ENCODE measurements around the gene POR.

The POR gene

DNA sequence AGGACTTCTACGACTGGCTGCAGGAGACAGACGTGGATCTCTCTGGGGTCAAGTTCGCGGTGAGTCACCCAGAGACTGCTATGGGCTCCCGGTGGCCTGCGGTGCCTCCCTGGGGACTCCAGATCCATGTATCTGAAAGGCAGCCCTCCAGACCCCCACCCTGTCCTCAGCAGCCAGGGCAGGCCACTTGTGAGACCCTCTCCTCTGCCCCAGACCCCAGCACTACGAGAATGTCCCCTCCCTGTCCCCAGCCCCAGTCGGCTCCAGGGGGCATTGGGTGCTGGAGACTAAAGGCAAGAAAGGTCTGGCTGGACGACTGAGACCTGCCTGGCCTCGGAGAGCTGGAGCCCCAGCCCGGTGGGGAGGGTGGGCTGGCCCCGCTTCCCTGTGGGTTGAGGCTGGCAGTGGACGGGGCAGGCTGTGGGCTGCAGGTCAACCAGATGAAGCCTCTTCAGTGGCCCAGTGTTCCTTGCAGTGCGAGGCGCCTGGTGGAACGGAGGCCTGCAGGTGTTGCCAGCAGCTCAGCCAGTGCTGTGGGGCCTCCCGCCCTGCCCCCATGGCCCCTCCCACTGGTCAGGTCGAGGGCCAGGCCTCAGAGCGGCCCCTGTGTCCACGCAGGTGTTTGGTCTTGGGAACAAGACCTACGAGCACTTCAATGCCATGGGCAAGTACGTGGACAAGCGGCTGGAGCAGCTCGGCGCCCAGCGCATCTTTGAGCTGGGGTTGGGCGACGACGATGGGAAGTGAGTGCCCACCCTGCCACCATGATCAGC lies 65.7 kb downstream of the POR start:
- DNase-seq = no peak

DNA sequence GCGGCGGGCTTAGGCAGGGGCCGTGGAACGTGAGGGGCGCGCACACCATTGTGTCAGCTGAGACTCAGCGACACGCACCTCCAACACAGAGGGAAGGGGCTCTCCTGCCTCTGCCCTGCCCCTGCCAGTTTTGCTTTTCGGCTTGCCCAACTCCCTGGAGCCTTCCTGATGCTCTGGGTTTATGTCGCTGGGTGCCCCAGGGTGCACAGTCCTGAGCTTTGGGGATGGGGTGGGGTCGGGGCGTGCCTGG lies 66.2 kb downstream of the POR start:
- no peak for DNase-seq

DNA sequence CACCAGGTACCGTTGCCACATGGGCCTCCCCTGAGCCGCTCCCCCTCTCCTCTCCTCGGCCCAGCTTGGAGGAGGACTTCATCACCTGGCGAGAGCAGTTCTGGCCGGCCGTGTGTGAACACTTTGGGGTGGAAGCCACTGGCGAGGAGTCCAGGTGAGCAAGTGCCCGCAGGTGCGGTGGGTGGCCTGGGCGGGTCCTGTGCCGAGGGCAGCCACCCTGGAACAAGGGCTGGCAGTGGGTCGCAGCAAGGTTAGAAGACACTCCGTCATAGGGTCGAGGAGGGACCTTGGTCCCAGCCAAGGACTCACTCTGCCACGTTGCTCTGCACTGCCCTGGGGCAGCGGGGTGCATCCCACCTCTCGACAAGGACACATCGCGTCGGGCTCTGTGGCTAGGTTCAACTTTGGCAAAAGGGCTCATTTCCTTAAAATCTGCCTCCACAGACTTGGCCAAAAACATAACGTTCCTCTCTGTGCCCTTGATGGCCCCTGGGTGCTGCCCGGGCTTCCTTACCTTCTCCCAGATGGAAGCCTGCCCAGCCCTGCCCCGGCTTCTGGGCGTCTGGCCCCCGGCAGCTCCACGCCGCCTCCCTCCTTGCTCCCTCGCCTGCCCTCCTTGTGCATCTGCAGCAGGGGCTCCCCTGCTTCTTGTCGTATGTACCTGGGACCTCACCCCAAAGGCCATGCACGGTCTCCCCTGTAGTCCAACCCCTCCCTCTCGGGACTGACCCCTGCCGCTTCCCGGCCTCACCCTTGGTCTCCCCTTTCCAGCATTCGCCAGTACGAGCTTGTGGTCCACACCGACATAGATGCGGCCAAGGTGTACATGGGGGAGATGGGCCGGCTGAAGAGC lies 66.7 kb downstream of the POR start:
- no peak for DNase-seq

DNA sequence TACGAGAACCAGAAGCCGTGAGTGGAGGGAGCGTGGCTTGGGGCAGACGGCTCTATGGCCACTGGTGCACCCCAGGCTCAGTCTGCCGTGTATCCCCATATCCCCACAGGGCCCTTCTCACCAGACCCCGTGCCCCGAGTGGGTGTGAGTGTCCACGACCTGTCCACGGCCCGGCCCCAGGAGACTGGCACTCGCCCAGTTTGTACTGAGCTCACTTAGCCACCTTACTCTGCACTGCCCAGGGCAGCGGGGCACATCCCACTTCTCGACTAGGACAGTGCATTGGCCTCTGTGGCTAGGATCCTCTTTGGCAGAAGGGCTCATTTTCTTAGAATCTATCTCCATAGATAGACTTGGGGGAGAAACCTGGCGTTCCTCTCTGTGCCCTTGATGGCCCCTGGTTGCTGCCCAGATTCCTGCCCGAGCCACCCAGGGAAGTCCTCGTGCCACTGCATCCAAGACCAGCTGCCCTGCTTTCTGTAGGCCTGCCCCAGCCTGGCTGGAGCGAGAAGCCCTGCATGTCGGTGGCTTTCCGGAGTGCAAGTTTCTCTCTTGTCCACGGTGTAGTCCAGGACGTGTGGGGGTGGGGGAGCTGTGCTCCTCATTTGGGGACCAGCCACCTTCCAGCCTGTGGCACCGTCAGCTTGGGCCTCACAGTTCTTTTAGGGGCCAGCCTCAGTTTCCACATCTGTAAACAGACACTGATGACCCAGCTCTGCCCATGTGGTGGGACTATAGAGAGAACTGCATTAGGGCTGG lies 67.5 kb downstream of the POR start:
- no peak for DNase-seq

DNA sequence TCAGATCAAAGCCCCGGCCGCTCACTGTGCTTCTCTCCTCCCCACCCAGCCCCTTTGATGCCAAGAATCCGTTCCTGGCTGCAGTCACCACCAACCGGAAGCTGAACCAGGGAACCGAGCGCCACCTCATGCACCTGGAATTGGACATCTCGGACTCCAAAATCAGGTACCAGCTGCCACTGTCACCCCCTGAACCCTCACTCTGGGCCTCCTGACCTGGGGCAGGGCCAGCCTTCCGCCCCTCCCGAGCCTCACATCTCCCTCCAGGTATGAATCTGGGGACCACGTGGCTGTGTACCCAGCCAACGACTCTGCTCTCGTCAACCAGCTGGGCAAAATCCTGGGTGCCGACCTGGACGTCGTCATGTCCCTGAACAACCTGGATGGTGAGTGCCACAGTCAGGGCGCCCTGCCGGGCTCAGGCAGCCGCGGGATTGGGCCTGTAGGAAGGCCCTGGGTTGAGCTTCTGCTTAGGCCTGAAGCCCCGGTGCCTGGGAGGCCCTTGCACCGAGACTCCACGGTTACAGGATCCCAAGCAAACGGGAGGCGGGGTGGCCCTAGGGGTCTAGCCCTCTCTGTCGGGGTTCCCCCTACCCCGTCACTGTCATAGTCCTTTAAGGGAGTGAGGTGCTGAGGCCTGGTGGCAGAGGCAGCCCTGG lies 68.6 kb downstream of the POR start:
- DNase-seq = no peak

DNA sequence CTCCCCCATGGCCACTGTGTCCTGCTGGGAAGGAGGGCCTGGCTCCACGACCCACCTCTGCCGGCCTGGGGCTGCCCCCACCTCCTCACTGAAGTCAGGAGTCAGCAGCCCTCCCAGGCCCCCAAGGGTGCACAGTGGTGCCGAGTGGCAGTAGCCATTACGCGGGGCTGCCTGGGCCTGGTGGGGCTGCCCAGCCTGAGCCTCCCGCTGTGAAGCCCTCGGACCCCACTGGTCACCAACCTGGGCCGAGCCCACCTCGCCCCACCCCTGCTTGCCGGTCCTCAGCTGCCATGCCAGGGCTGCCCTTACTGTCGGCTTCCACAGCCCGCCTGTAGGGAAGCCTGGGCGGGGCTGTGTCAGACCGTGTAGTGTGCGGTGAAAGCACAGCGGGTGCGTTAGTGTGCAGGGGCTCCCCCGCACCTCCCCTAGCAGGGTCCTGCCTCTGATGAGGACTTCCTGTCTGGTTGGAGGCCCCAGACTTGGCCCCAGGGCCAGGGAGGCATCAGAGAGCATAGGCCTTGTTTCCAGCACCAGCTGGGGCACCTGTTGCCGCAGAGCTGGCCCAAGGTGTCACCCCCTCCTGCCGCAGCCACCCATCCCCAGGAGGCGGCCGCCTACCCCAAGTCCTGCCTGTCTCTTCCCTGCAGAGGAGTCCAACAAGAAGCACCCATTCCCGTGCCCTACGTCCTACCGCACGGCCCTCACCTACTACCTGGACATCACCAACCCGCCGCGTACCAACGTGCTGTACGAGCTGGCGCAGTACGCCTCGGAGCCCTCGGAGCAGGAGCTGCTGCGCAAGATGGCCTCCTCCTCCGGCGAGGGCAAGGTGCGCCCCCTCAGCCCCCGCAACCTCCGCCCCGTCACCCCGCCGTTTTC lies 69.4 kb downstream of the POR start:
- DNase-seq = no peak

DNA sequence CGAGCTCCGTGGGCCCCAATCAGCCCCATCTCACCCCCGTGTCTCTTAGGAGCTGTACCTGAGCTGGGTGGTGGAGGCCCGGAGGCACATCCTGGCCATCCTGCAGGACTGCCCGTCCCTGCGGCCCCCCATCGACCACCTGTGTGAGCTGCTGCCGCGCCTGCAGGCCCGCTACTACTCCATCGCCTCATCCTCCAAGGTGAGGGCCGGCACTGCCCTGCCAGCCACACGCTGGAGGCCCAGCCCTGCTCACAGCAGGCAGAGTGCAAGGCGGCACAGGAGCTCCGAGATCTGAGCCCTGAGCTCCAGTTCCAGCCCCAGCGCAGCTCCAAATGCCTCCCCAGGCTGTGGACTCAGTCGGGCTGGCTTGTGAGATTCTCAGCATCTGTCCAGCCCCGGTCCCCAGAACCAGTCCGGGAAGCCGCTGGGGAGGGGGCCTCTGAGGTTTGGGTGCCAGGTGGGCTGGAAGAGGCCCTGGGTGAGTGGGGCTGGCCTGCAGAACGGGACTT lies 70.1 kb downstream of the POR start:
- DNase-seq = no peak

DNA sequence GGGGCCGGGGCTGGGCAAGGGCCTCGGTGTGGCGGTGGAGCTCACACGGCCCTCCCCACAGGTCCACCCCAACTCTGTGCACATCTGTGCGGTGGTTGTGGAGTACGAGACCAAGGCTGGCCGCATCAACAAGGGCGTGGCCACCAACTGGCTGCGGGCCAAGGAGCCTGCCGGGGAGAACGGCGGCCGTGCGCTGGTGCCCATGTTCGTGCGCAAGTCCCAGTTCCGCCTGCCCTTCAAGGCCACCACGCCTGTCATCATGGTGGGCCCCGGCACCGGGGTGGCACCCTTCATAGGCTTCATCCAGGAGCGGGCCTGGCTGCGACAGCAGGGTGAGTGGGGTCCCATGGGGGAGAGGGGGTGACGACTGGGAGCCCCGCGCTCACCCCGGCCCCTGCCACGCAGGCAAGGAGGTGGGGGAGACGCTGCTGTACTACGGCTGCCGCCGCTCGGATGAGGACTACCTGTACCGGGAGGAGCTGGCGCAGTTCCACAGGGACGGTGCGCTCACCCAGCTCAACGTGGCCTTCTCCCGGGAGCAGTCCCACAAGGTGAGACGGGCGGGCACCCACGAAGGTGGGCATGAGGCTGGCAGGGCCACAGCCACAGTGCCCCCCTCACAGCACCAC lies 70.7 kb downstream of the POR start:
- no peak for DNase-seq

DNA sequence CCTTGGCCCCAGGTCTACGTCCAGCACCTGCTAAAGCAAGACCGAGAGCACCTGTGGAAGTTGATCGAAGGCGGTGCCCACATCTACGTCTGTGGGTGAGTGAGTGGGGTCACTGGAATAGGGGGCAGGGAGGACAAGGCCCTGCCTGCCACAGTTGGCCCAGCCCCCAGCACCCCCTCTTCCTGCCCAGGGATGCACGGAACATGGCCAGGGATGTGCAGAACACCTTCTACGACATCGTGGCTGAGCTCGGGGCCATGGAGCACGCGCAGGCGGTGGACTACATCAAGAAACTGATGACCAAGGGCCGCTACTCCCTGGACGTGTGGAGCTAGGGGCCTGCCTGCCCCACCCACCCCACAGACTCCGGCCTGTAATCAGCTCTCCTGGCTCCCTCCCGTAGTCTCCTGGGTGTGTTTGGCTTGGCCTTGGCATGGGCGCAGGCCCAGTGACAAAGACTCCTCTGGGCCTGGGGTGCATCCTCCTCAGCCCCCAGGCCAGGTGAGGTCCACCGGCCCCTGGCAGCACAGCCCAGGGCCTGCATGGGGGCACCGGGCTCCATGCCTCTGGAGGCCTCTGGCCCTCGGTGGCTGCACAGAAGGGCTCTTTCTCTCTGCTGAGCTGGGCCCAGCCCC lies 71.3 kb downstream of the POR start:
- no peak for DNase-seq

DNA sequence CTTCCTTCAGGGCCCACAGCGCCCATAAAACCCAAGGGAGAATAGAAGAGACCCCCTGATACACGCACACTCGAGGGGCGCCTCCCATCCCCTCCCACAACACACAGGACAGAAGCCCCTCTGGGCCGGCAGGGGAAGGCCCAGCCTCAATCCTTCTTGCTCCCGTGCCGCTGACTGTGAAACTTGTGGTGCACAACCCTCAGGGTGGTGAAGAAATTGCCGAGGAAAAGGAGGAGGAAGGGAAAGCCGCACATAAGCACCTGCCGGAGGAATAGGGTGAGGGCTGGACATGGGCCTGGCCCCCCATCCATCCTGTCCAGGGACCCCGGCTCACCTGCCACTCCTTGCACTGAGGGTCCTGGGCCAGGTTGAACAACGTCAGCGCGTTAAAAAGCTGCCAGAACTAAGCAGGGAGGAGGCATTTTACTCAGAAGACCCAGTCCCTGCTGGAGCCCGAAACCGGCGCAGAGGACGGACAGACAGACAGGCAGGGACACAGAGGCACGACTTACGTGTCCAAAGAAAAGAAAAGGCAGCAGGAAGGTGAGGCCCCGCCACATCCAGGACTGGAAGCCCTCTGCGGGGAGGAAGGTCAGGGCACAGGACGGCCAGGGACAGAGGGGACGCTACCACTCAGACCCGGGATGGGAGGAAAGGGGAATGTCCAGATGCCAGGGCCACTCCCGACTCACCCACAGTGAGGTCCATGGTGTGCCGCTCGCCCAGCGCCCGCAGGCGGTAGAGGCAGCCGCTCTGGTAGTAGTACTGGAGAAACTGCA lies 72.3 kb downstream of the POR start:
- DNase-seq = no peak

DNA sequence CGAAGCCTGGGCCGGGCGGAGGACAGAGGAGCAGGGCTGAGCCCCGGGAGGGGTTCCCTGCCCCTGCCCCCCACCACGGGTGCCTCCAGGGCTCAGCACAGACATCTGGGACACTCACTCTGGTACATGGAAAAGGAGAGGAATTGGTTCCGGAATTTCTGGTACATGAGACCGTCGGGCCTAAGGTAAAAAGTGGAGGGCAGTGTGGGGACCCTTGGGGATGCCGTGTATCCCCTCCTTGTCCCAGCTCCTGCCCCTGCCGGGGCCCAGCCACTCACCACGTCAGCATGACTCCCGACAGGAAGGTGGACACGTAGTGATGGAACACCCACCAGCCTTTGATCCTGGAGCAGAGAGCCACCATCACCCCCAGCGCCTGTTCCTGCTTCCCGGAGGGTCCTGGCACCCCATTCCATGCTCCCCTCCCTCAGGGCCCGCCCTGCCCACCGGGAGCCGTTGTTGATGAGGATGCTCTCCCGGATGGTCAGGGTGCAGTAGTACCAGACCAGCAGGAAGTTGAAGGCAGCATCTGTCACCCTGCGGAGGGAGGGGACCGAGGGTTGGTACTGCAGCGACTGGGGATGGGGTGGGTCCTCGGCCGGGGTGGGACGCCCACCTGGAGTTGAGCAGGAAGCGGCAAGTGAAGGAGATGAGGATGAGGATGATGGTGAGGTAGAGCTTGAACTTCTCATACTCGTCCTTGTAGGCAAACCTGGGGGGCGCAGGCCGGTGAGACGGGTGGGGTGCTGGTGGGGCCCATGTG lies 73.0 kb downstream of the POR start:
- no peak for DNase-seq

DNA sequence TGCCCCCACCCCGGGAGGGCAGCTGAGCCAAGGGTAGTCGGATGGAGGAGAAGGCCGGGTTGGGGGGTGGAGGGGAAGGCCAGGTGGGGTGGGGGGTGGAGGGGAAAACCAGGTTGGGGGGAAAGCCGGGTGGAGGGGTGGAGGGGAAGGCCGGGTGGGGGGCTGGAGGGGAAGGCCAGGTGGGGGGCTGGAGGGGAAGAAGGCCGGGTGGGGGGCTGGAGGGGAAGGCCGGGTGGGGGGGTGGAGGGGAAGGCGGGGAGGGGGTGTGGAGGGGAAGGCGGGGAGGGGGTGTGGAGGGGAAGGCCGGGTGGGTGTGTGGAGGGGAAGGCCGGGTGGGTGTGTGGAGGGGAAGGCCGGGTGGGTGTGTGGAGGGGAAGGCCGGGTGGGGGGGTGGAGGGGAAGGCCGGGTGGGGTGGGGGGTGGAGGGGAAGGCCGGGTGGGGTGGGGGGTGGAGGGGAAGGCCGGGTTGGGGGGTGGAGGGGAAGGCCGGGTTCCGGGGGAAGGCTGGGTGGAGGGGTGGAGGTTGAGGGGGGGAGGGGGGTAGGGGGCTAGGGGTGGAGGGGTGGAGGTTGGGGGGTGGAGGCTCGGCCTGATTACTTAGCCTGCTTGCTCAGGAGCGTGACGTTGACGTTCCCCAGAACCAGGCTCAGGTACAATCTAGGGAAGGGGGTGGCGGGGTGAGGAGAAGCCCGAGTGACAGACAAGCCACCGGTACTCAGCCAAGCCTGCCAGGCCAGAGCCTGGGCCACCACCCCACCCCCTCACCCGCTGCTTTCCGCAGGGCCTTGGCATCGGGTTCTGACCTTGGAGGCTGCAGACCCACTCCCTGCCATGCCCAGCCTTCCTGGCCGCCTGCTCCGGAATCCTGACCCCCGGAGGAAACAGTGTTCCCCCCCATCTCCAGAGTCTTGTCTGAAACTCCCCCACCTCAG lies 73.9 kb downstream of the POR start:
- no peak for DNase-seq

DNA sequence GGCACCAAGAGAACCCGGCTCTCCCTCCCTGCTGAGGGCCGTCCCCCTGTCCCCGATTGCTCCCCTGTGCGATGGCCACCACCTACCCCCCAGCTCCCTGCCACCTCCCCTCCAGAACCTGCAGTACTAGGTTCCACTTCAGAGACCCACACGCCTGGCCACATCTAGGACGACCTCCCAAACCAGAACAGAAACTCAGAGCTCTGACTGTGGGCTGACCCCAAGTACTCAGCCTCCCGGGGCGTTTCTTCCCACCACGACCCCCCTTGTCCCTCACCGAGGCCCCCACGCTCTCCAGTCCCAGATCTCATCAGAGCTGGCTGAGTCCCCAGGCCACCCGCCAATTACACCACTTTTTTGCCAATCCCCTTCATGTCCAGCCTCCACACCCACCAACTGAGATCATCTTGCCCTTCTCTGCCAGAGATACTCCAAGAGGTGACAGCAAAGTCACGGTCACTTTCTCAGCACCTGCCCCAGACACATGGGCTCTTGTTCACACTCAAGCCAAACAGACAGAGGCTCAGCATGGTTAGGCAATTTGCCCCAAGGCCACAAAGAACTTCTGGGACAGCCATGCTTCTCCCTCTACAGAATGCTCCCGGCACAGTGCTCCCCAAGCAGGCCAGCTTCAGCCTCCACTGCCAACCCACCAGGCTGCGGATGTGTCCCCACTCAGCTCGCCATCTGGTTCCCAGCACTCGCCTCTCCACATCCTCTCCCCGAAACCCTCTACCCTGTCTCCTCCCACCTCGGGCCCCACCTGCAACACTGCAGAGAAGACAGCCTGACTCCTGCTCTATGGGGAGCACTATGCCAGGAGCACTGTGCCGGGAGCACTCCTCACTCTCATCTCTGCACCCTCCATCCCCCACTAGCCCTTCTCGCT lies 74.8 kb downstream of the POR start:
- DNase-seq = no peak

DNA sequence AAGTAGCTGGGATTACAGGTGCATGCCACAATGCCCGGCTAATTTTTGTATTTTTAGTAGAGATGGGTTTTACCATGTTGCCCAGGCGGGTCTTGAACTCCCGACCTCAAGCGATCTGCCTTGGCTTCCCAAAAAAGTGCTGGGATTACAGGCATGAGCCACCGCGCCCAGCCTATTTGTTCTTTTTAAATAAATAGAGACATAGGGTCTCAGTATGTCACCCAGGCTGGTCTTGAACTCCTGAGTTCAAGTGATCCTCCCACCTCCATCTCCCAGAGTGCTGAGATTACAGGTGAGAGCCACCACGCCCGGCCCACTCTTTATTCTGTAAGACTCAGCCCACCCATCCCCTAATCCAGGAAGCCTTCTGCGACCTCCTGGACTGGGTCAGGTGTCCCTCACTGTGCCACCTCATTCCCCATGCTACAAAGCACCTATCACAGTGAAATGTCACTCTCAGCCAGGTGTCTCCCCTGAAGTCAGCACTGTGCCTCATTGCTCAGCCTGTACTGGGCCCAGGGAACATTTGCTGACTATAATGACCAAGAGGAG lies 76.7 kb downstream of the POR start:
- no peak for DNase-seq

DNA sequence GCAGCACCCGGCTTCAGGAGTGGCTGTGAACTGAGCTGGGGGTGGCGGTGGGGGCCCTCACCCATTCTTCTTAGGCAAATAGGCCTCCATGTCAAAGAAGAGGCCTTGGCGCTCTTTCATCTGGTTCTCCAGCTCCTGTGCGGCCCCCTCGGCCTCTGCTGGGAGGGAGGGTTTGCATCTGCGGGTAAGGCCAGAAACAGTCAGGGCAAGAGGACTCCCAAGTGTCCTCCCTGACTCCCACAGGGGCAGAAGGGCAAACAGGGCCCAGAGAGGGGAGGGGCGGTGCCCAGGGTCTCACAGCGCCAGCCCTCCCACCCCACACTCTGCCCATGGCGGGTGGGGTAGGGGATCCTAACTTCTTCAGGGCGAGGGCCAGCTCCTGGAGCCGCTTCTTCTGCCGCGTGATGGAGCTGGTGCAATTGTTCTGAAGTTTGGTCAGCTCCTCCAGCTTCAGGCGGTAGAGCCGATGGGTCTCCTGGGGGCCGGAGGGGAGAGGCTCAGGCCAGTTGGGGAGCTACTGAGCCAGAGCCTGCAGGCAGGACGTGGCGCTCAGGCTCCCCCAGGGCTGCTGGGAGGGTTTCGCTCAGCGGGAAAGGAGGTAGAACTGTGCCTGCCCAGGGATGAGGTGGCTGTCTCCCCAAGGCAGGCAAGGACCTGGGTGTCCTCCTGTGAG lies 77.3 kb downstream of the POR start:
- no peak for DNase-seq

DNA sequence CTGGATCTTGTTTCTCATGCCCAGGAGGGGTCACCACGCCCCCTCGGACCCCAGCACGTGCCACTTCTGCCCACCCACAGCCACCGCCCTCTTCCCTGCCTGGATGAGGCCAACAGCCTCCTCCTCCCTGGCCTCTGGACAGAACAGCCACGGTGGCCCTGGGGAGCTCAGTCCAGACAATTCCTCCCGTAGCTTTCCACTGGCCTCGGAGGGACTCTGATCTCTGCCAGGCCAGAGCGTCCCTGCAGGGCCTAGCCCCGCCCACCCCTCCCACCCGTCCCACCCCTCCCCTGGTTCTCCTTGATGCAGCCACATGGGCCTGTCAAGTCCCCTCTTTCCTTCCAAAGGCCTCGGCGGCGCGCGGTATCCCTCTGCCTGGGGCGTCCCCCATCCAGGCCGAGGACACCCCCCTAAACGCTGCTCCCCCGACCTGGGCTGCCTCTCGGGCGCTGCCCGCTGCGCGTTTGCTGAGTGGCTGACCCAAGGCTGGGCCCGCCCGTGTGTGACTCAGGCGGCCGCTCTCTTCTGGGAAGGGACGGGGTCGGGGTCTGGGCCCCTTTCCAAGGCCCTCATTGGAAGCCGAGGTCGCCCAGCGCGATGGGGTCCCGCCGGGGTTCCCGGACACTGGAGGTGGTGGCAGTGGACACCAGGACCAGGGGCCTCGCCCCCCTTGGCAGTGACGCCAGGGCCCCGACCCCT lies 78.9 kb downstream of the POR start:
- DNase-seq = peak in 1 of 2 experiments; percentile 9

Measured in Kasumi-1 (cell line).